ENCODE data around the gene PPP2R3A.

DNA sequence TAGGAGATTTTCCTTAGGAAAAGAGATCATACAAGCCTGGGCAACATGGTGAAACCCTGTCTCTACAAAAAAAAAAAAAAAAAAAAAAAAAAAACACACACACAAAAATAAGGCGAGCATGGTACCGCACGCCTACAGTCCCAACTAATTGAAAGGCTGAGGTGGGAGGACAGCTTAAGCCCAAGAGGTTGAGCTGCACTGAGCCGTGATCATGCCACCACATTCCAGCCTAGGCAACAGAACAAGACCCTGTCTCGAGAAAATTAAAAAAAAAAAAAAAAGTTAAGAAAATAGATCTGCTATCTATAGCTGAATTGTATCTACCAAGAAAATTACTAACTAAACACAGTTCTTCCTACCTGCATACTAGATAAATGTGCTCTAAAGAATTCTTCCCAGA lies 223.5 kb downstream of the PPP2R3A start:
- TF ChIP-seq, protein P1, sequence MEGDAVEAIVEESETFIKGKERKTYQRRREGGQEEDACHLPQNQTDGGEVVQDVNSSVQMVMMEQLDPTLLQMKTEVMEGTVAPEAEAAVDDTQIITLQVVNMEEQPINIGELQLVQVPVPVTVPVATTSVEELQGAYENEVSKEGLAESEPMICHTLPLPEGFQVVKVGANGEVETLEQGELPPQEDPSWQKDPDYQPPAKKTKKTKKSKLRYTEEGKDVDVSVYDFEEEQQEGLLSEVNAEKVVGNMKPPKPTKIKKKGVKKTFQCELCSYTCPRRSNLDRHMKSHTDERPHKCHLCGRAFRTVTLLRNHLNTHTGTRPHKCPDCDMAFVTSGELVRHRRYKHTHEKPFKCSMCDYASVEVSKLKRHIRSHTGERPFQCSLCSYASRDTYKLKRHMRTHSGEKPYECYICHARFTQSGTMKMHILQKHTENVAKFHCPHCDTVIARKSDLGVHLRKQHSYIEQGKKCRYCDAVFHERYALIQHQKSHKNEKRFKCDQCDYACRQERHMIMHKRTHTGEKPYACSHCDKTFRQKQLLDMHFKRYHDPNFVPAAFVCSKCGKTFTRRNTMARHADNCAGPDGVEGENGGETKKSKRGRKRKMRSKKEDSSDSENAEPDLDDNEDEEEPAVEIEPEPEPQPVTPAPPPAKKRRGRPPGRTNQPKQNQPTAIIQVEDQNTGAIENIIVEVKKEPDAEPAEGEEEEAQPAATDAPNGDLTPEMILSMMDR (IDR thresholded peaks at IDR 0.05; ENCODE audit: borderline replicate concordance, extremely low read depth, low read length, poor library complexity, severe bottlenecking): no peak
- no peak for TF ChIP-seq EZH2 (IDR thresholded peaks at IDR 0.05; ENCODE audit: borderline replicate concordance, low read depth, low read length, severe bottlenecking)
